HG02588 (cell line): Measurements from ENCODE around the gene NCF4.

Experiments
- ATAC-seq: cut with Tn5 transposase; IDR thresholded peaks from one replicate; pipeline ENCODE4 v1.9.1; 2021; ENCODE audit warnings: mild to moderate bottlenecking, moderate library complexity; ENCODE audit not compliant: unreplicated experiment

The NCF4 gene

GRCh38 chr22:36835903-36836302 lies 24.9 kb upstream of the NCF4 start:
- no peak for ATAC-seq

GRCh38 chr22:36838119-36839030 lies 22.4 kb upstream of the NCF4 start:
- no peak for ATAC-seq

GRCh38 chr22:36839356-36840073 lies 21.3 kb upstream of the NCF4 start:
- ATAC-seq: no peak

- no peak for ATAC-seq
These were observed 20.7 kb upstream of the NCF4 start for GRCh38 chr22:36840106-36840505.

- no peak for ATAC-seq
These were observed 14.5 kb upstream of the NCF4 start for GRCh38 chr22:36846271-36846670.

GRCh38 chr22:36846949-36847348 lies 13.9 kb upstream of the NCF4 start:
- ATAC-seq: no peak

GRCh38 chr22:36850056-36850455 lies 10.8 kb upstream of the NCF4 start:
- no peak for ATAC-seq

GRCh38 chr22:36850682-36851081 lies 10.1 kb upstream of the NCF4 start:
- no peak for ATAC-seq

GRCh38 chr22:36852056-36852973 lies 8.5 kb upstream of the NCF4 start:
- ATAC-seq: no peak

GRCh38 chr22:36853407-36854099 lies 7.3 kb upstream of the NCF4 start:
- no peak for ATAC-seq

GRCh38 chr22:36855478-36855877 lies 5.3 kb upstream of the NCF4 start:
- ATAC-seq: no peak

- no peak for ATAC-seq
These were observed 4.5 kb upstream of the NCF4 start for GRCh38 chr22:36856121-36856791.

GRCh38 chr22:36856792-36857135 lies 4.0 kb upstream of the NCF4 start:
- no peak for ATAC-seq

- ATAC-seq: no peak
These were observed 2.6 kb upstream of the NCF4 start for GRCh38 chr22:36858156-36858555.

- no peak for ATAC-seq
These were observed 1.8 kb upstream of the NCF4 start for GRCh38 chr22:36858966-36859365.

GRCh38 chr22:36860017-36860416 lies 789 bp upstream of the NCF4 start:
- ATAC-seq: no peak

- ATAC-seq: no peak
These were observed 377 bp upstream of the NCF4 start for GRCh38 chr22:36860438-36860820.

GRCh38 chr22:36862251-36863242 lies 1.7 kb downstream of the NCF4 start:
- ATAC-seq: no peak

GRCh38 chr22:36863281-36863680 lies 2.5 kb downstream of the NCF4 start:
- ATAC-seq: no peak
